Measurements from ENCODE around the gene AGO3.

AGO3 gene

DNA sequence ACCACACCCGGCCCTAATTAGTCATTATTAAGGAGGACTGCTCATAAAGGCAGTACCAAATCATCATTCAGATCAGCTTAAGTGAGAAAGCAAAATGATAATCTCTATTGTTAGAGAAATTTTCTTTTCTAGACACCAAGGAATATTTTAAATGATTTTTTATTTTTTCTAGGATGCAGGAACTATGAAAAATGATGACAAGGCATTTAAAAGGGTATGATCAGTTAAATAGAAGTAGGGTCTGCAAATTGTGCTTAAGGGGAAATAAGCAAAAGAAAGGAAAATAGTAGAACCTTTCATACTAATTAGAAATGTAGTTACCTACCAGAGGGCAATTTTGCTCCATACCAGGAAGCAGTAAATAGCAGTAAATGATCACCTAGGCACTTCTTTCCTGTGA lies 131.4 kb downstream of the AGO3 start:
- Mint-ChIP-seq H3K27ac (no peak overlapping the region), H3K4me3 (no peak overlapping the region), H3K36me3 (ENCODE audit: low read depth) (no peaks in the 10 kb centered on the region), H3K4me1 (no peaks in the 10 kb centered on the region), H3K27me3 (no peaks in the 10 kb centered on the region), H3K9me3 (no peaks in the 10 kb centered on the region)
- no peak for ATAC-seq
- no peak for DNase-seq

DNA sequence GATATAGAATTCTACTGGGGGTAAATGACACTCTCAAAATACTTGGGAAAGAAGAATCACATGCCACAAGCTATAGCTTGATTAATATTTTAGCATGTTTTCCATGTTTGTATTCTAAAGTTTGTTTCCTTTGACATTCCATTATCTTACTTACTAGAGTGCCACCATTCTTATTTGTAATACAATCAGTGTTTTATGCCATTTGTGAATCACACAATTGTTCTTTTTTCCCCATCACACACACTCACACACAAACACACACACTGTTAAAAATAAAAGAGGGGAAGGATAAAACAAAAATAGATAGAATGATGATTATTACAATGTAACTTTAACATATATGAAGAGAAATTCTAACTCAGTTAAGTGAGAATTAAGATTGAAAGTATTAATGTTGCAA lies 137.0 kb downstream of the AGO3 start:
- no peak for ATAC-seq
- no peaks in the 10 kb centered on the region for H3K27me3 Mint-ChIP-seq
- no peaks in the 10 kb centered on the region for H3K36me3 Mint-ChIP-seq (ENCODE audit: low read depth)
- no peaks in the 10 kb centered on the region for H3K9me3 Mint-ChIP-seq
- no peak for DNase-seq
- H3K4me1 Mint-ChIP-seq: no peaks in the 10 kb centered on the region
- H3K4me3 Mint-ChIP-seq: no peak overlapping the region
- H3K27ac Mint-ChIP-seq: no peak overlapping the region

GRCh38 chr1:36068866-36069265 lies 138.0 kb downstream of the AGO3 start:
- Mint-ChIP-seq H3K27me3 (no peaks in the 10 kb centered on the region), H3K4me3 (no peak overlapping the region), H3K4me1 (no peaks in the 10 kb centered on the region), H3K36me3 (ENCODE audit: low read depth) (no peaks in the 10 kb centered on the region), H3K9me3 (no peaks in the 10 kb centered on the region), H3K27ac (no peak overlapping the region)
- DNase-seq (no peak), ATAC-seq (no peak)

GRCh38 chr1:36070349-36070748 lies 139.4 kb downstream of the AGO3 start:
- no peak for DNase-seq

DNA sequence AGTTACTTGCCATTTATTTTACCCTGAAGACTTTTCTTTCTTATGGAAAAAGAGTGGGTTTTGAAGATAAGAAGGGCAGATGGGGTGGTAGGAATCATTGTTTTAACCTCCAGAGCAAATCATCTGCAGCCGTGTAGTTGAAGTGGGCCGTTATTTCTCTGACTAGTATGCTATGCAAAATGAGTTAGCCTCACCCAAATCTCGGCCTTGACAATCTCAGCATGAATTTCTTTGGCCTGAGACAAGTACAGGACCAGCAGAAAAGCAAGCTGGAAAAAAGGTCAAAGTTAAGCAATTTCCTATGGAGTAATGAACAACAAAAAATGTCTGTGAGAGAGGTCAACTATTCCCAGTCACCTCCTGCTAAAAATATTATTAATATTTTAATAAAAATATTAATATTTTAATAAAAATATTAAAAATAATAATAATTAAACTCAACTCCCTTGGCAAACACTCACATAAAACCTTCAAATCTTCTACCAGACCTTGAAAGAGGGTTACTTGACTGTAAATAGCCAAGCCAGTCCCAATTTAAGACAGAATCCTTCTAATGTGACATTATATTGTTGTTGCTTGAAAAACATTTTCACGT lies 146.2 kb downstream of the AGO3 start:
- H3K36me3 Mint-ChIP-seq (ENCODE audit: low read depth): no peaks in the 10 kb centered on the region
- ATAC-seq (no peak), DNase-seq (no peak)
- no peaks in the 10 kb centered on the region for H3K9me3 Mint-ChIP-seq
- H3K4me3 Mint-ChIP-seq: no peak overlapping the region
- H3K4me1 Mint-ChIP-seq: no peaks in the 10 kb centered on the region
- no peak overlapping the region for H3K27ac Mint-ChIP-seq
- H3K27me3 Mint-ChIP-seq: peaks cover 15% of the 10 kb centered on the region

More at GRCh38 chr1:36070349-36070748, 139.4 kb downstream of the AGO3 start:
- Mint-ChIP-seq H3K36me3 (ENCODE audit: low read depth) (no peaks in the 10 kb centered on the region), H3K9me3 (no peaks in the 10 kb centered on the region), H3K27me3 (no peaks in the 10 kb centered on the region), H3K27ac (no peak overlapping the region), H3K4me3 (no peak overlapping the region), H3K4me1 (no peaks in the 10 kb centered on the region)
- no peak for ATAC-seq

GRCh38 chr1:36080236-36080635 lies 149.3 kb downstream of the AGO3 start:
- no peak overlapping the region for H3K4me3 Mint-ChIP-seq
- no peaks in the 10 kb centered on the region for H3K9me3 Mint-ChIP-seq
- no peak for ATAC-seq
- H3K4me1 Mint-ChIP-seq: peaks cover 2% of the 10 kb centered on the region
- H3K27ac Mint-ChIP-seq: no peak overlapping the region
- peaks cover 33% of the 10 kb centered on the region for H3K27me3 Mint-ChIP-seq
- no peak for DNase-seq
- H3K36me3 Mint-ChIP-seq (ENCODE audit: low read depth): no peaks in the 10 kb centered on the region

GRCh38 chr1:36080801-36081200 lies 149.9 kb downstream of the AGO3 start:
- DNase-seq: no peak
- H3K27ac Mint-ChIP-seq: no peak overlapping the region
- peaks cover 2% of the 10 kb centered on the region for H3K4me1 Mint-ChIP-seq
- H3K36me3 Mint-ChIP-seq (ENCODE audit: low read depth): no peaks in the 10 kb centered on the region
- H3K27me3 Mint-ChIP-seq: peaks cover 33% of the 10 kb centered on the region
- no peaks in the 10 kb centered on the region for H3K9me3 Mint-ChIP-seq
- no peak overlapping the region for H3K4me3 Mint-ChIP-seq
- ATAC-seq: no peak

DNA sequence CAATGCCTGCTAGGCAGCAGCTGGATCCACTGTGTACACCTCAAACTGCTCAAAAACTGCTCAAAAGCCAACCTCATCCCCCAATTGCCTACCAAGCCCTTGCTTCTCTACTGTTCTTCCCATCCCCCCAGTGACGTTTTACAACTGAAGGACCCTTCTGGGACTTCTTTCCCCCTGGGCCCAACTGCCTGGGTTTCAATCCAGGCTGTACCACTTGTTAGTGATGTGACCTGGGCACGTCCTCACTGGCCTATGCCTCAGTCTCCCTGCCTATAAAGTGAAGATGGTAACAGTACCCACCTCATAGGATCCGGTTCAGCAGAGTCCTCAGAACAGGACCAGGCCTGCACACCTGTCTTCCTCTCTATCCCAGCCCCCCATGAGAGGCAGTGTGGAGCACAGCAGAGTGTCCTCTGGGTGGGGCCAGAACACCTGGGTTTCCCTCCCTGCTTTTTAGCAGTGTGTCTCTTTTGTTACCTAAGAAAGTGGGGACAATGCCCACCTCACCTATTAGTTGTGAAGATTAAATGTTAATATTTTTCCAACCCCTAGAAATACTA lies 151.1 kb downstream of the AGO3 start:
- ATAC-seq: no peak
- no peaks in the 10 kb centered on the region for H3K9me3 Mint-ChIP-seq

GRCh38 chr1:36083219-36083618 lies 152.3 kb downstream of the AGO3 start:
- Mint-ChIP-seq H3K4me3 (no peak overlapping the region), H3K9me3 (no peaks in the 10 kb centered on the region), H3K4me1 (peaks cover 4% of the 10 kb centered on the region), H3K36me3 (ENCODE audit: low read depth) (no peaks in the 10 kb centered on the region), H3K27me3 (peaks cover 37% of the 10 kb centered on the region), H3K27ac (no peak overlapping the region)
- no peak for ATAC-seq
- DNase-seq: no peak

More for the DNA sequence above, 151.1 kb downstream of the AGO3 start:
- no peak overlapping the region for H3K4me3 Mint-ChIP-seq
- no peaks in the 10 kb centered on the region for H3K36me3 Mint-ChIP-seq (ENCODE audit: low read depth)
- no peak overlapping the region for H3K27ac Mint-ChIP-seq
- peaks cover 39% of the 10 kb centered on the region for H3K27me3 Mint-ChIP-seq
- H3K4me1 Mint-ChIP-seq: peaks cover 2% of the 10 kb centered on the region
- DNase-seq: no peak

- Mint-ChIP-seq H3K4me3 (peak within 1 kb of the TSS; percentile 34), H3K36me3 (ENCODE audit: low read depth) (no peaks in the 10 kb centered on the region), H3K9me3 (no peaks in the 10 kb centered on the region), H3K27ac (no peak within 1 kb of the TSS), H3K27me3 (peaks cover 37% of the 10 kb centered on the region), H3K4me1 (peaks cover 4% of the 10 kb centered on the region)
- peak; percentile 32 for DNase-seq
- no peak for ATAC-seq
Observed at GRCh38 chr1:36083635-36084496, 153.0 kb downstream of the AGO3 start, which contains the start of gene TEKT2. Gene TEKT2, plus strand, starts transcription at chr1:36084094. Its CDS starts 828 bp downstream, at chr1:36084922.

- no peak for DNase-seq
- Mint-ChIP-seq H3K4me1 (peaks cover 8% of the 10 kb centered on the region), H3K9me3 (no peaks in the 10 kb centered on the region), H3K36me3 (ENCODE audit: low read depth) (peaks cover 4% of the 10 kb centered on the region), H3K27ac (no peak overlapping the region), H3K27me3 (peaks cover 35% of the 10 kb centered on the region), H3K4me3 (peak overlapping the region; percentile 34)
- ATAC-seq: no peak
Observed at GRCh38 chr1:36084497-36085115, 153.7 kb downstream of the AGO3 start.

- no peak overlapping the region for H3K4me3 Mint-ChIP-seq
- H3K36me3 Mint-ChIP-seq (ENCODE audit: low read depth): peaks cover 8% of the 10 kb centered on the region
- no peaks in the 10 kb centered on the region for H3K9me3 Mint-ChIP-seq
- ATAC-seq: no peak
- H3K27me3 Mint-ChIP-seq: peaks cover 35% of the 10 kb centered on the region
- DNase-seq: no peak
- peaks cover 14% of the 10 kb centered on the region for H3K4me1 Mint-ChIP-seq
- H3K27ac Mint-ChIP-seq: no peak overlapping the region
Observed at GRCh38 chr1:36085126-36085525, 154.2 kb downstream of the AGO3 start.

DNA sequence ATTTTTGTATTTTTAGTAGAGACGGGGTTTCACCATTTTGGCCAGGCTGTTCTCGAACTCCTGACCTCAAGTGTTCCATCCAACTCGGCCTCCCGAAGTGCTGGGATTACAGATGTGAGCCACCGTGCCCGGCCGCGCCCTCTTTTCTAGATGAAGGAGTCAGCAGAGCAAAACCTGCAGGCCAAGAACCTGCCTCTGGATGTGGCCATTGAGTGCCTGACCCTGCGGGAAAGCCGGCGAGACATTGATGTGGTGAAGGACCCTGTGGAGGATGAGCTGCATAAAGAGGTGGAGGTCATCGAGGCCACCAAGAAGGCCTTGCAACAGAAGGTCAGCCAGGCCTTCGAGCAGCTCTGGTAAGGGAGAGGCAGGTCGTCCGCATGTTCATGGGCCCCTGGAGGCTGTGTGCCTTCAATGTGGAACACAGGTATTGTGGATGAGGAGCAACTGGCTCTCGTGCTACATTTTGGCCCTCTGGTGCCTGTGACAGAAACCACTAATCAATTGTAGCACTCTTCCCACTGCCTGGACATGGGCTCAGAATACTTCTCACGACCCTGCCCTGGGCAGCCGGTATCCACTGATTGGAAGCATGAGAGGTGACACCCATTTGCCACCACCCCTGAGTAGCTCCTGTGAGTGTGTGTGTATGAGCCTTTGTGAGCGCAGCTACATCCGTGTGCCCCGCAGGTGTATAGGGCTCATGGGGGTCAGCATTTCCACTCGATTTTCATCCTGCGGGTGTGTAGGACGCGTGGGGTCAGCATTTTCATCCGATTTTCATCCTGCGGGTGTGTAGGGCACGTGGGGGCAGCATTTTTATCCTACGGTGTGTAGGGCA lies 155.0 kb downstream of the AGO3 start:
- no peak for ATAC-seq
- H3K4me3 Mint-ChIP-seq: no peak overlapping the region
- H3K4me1 Mint-ChIP-seq: peaks cover 16% of the 10 kb centered on the region
- no peaks in the 10 kb centered on the region for H3K9me3 Mint-ChIP-seq
- peaks cover 9% of the 10 kb centered on the region for H3K36me3 Mint-ChIP-seq (ENCODE audit: low read depth)
- H3K27ac Mint-ChIP-seq: no peak overlapping the region
- DNase-seq: no peak
- peaks cover 29% of the 10 kb centered on the region for H3K27me3 Mint-ChIP-seq
